HEK293T (cell line): ENCODE measurements around the gene BIVM.

Experiments
- BHLHE40 ChIP-seq: fragments of 450-650 bp; IDR thresholded peaks from 2 replicates; pipeline ENCODE4 v1.6.1; 2016; ENCODE audit warnings: mild to moderate bottlenecking, moderate library complexity, borderline replicate concordance
- FOXA1 ChIP-seq: fragments of 450-650 bp; IDR thresholded peaks from 2 replicates; pipeline ENCODE4 v1.6.1; 2016; ENCODE audit warnings: mild to moderate bottlenecking
- FOXK2 ChIP-seq: fragments of 450-650 bp; IDR thresholded peaks from 2 replicates; pipeline ENCODE4 v1.6.1; 2016; ENCODE audit warnings: mild to moderate bottlenecking
- NFRKB ChIP-seq: fragments of 450-650 bp; IDR thresholded peaks from 2 replicates; pipeline ENCODE4 v1.6.1; 2016; ENCODE audit warnings: mild to moderate bottlenecking, moderate library complexity
- SUZ12 ChIP-seq: fragments of 450-650 bp; IDR thresholded peaks from 2 replicates; pipeline ENCODE4 v1.6.1; 2016; ENCODE audit warnings: mild to moderate bottlenecking
- TF ChIP-seq, protein P1 (sequence below): fragments of 450-650 bp; IDR thresholded peaks from 2 replicates; pipeline ENCODE4 v1.6.1; 2016

DNA sequence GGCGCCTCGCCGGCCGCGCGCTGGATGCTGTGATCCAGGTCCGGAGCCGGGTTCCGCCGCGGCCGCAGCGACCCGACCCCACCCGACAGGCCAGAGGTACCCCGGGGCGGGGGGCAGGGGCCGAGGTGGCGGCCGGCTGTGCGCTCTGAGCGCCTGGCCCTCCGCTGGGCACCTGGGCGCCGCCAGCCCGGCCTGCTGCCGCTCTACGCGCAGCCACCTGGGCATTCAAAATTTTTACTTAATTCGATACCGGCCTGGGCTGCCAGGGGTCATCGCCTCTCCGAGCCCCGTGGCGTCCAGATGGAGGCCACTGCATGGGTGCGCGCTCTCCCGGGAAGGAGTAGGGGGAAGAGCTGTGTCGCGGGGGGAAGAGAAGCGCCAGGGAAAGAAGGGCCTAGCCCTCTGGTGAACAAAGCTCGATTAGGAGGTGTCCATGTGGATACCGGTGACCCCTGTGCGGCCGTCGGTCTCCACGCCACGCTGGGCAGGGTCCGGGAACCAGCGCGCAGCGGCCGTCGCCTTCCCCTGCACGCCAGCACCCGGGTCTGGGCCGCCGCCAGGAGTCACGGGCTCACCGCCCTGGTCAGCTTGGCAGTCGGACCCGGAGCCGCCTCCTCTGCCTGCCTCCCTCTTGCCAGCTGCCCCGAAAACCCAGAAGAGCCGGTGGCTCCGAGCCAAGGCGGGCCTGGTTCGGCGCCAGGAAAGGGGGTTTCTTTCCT is 666 bp downstream of the BIVM start:
- no peak for TF ChIP-seq NFRKB
- TF ChIP-seq, protein P1, sequence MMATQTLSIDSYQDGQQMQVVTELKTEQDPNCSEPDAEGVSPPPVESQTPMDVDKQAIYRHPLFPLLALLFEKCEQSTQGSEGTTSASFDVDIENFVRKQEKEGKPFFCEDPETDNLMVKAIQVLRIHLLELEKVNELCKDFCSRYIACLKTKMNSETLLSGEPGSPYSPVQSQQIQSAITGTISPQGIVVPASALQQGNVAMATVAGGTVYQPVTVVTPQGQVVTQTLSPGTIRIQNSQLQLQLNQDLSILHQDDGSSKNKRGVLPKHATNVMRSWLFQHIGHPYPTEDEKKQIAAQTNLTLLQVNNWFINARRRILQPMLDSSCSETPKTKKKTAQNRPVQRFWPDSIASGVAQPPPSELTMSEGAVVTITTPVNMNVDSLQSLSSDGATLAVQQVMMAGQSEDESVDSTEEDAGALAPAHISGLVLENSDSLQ: no peak
- TF ChIP-seq BHLHE40: no peak
- no peak for TF ChIP-seq SUZ12
- no peak for TF ChIP-seq FOXK2
- TF ChIP-seq FOXA1: no peak
